Hepatocyte (in vitro differentiated cells): ENCODE data around the gene PRSS53. TPM values are rescaled to one million over a fixed set of nuclear protein-coding genes. Genes with fewer than 3 reads are reported as not detected.

Experiments used
- DNase-seq: peaks from one replicate; pipeline ENCODE4 v3.0.0-alpha.2; 2016; ENCODE audit warnings: low spot score
- H2AFZ ChIP-seq: fragments of 200-600 bp; sonication (generic); 2 replicates; pipeline ENCODE4 v1.6.0; 2016; ENCODE audit warnings: antibody characterized with exemption, mild to moderate bottlenecking
- H3K27ac ChIP-seq: fragments of 200-600 bp; sonication (generic); 2 replicates; pipeline ENCODE4 v1.5.1; 2016; ENCODE audit warnings: mild to moderate bottlenecking
- H3K27me3 ChIP-seq: fragments of 200-600 bp; sonication (generic); 2 replicates; pipeline ENCODE4 v1.6.1; 2016
- H3K36me3 ChIP-seq: fragments of 200-600 bp; sonication (generic); replicated peaks from 2 replicates; pipeline ENCODE4 v1.5.1; 2016; ENCODE audit warnings: low read depth; ENCODE audit not compliant: insufficient read depth
- H3K4me1 ChIP-seq: fragments of 200-600 bp; sonication (generic); 2 replicates; pipeline ENCODE4 v1.5.1; 2016; ENCODE audit warnings: mild to moderate bottlenecking, moderate library complexity; ENCODE audit not compliant: insufficient read depth
- H3K4me2 ChIP-seq: fragments of 200-600 bp; sonication (generic); 2 replicates; pipeline ENCODE4 v1.6.0; 2016
- H3K4me3 ChIP-seq: fragments of 200-600 bp; sonication (generic); 2 replicates; pipeline ENCODE4 v1.5.1; 2016; ENCODE audit warnings: mild to moderate bottlenecking
- H3K79me2 ChIP-seq: fragments of 200-600 bp; sonication (generic); 2 replicates; pipeline ENCODE4 v1.6.0; 2017; ENCODE audit warnings: mild to moderate bottlenecking
- H3K9me2 ChIP-seq: fragments of 200-600 bp; sonication (generic); replicated peaks from 2 replicates; pipeline ENCODE4 v1.6.0; 2017; ENCODE audit warnings: mild to moderate bottlenecking; ENCODE audit not compliant: insufficient read depth
- H3K9me3 ChIP-seq: fragments of 200-600 bp; sonication (generic); 2 replicates; pipeline ENCODE4 v1.5.1; 2016; ENCODE audit warnings: low read depth, mild to moderate bottlenecking
- H4K20me1 ChIP-seq: fragments of 200-600 bp; sonication (generic); 2 replicates; pipeline ENCODE4 v1.6.0; 2016; ENCODE audit warnings: mild to moderate bottlenecking; ENCODE audit not compliant: insufficient read depth, poor library complexity, severe bottlenecking
- CTCF ChIP-seq: fragments of 200-600 bp; sonication (generic); IDR thresholded peaks from 2 replicates; pipeline ENCODE4 v1.5.1; 2016; ENCODE audit warnings: antibody characterized with exemption, mild to moderate bottlenecking; ENCODE audit not compliant: poor library complexity
- EZH2 ChIP-seq: fragments of 200-600 bp; sonication (generic); IDR thresholded peaks from 2 replicates; pipeline ENCODE4 v1.6.1; 2016; ENCODE audit warnings: antibody characterized with exemption, mild to moderate bottlenecking, borderline replicate concordance
- EZH2phosphoT487 ChIP-seq: fragments of 200-600 bp; sonication (generic); IDR thresholded peaks from one replicate; pipeline ENCODE4 v1.6.1; 2018; ENCODE audit warnings: antibody characterized with exemption, mild to moderate bottlenecking, low read depth, moderate library complexity; ENCODE audit not compliant: unreplicated experiment, severe bottlenecking
- WGBS: methylation state at CpG from one replicate; pipeline ENCODE4 v1.1.6; 2016; ENCODE audit warnings: low lambda C conversion rate; ENCODE audit errors: missing lambda C conversion rate; 5-methylcytosine and 5-hydroxymethylcytosine counted together
- polyA plus RNA-seq: library from polyadenylated mRNA; unstranded; fragments of >200 nt; fragmentation: Nextera tagmentation; extraction: Ambion mirVana; gene quantifications from 2 replicates; pipeline ENCODE4 v1.2.1, GENCODE V29; 2016
- total RNA-seq: library from RNA; depleted of rRNA; stranded (reverse); fragments of >200 nt; gene quantifications from 2 replicates; pipeline ENCODE4 v1.2.3, GENCODE V29; 2014

The PRSS53 gene
- total and polyA plus RNA-seq, 2 experiments from 2014 or later, result 0.39 to 2.2 TPM

GRCh38 chr16:31130899-31131298 lies 42.2 kb upstream of the PRSS53 start:
- H3K36me3 ChIP-seq, result no peaks in the 10 kb centered on the region
- peaks cover 57% of the 10 kb centered on the region for H3K4me1 ChIP-seq
- H3K4me3 ChIP-seq, result no peak overlapping the region
- peak overlapping the region; percentile 50 for H3K4me2 ChIP-seq
- WGBS, result 35% methylated on average over 5 of the region's 6 CpGs
- no peaks in the 10 kb centered on the region for H3K27me3 ChIP-seq
- H3K27ac ChIP-seq, result peak overlapping the region; percentile 98
- no peaks in the 10 kb centered on the region for H3K9me3 ChIP-seq
- no peak overlapping the region for H2AFZ ChIP-seq
- peaks cover 4% of the 10 kb centered on the region for H4K20me1 ChIP-seq
- DNase-seq, result peak; percentile 81
- H3K9me2 ChIP-seq, result no peaks in the 10 kb centered on the region
- peaks cover 26% of the 10 kb centered on the region for H3K79me2 ChIP-seq
- TF ChIP-seq CTCF (no peak), EZH2 (no peak), EZH2phosphoT487 (no peak)

- no peak for TF ChIP-seq CTCF
- no peak for TF ChIP-seq EZH2phosphoT487
- TF ChIP-seq EZH2, result no peak
- no peak overlapping the region for H3K4me2 ChIP-seq
- WGBS, result 86% methylated on average over 10 of the region's 10 CpGs
- no peak overlapping the region for H2AFZ ChIP-seq
- no peak for DNase-seq
- peaks cover 57% of the 10 kb centered on the region for H3K4me1 ChIP-seq
- H3K27ac ChIP-seq, result peak overlapping the region; percentile 98
- peaks cover 4% of the 10 kb centered on the region for H4K20me1 ChIP-seq
- H3K79me2 ChIP-seq, result peaks cover 26% of the 10 kb centered on the region
- H3K4me3 ChIP-seq, result no peak overlapping the region
- H3K9me2 ChIP-seq, result no peaks in the 10 kb centered on the region
- H3K9me3 ChIP-seq, result no peaks in the 10 kb centered on the region
- H3K27me3 ChIP-seq, result no peaks in the 10 kb centered on the region
- no peaks in the 10 kb centered on the region for H3K36me3 ChIP-seq
Observed at GRCh38 chr16:31130336-31130891, 41.7 kb upstream of the PRSS53 start.

- Histone ChIP-seq H3K36me3 (no peaks in the 10 kb centered on the region), H3K9me3 (no peaks in the 10 kb centered on the region), H4K20me1 (peaks cover 4% of the 10 kb centered on the region), H3K27ac (peak overlapping the region; percentile 98), H3K79me2 (peaks cover 20% of the 10 kb centered on the region), H3K4me2 (no peak overlapping the region), H2AFZ (no peak overlapping the region), H3K27me3 (no peaks in the 10 kb centered on the region), H3K9me2 (no peaks in the 10 kb centered on the region), H3K4me3 (no peak overlapping the region), H3K4me1 (peaks cover 57% of the 10 kb centered on the region)
- 90% methylated on average over 27 of the region's 29 CpGs for WGBS
- DNase-seq, result peak; percentile 16
- TF ChIP-seq EZH2 (no peak), CTCF (no peak), EZH2phosphoT487 (no peak)
Observed at GRCh38 chr16:31129568-31130335, 41.0 kb upstream of the PRSS53 start.
